ENCODE results near the gene CBFB.
"Not testable (repeated sequence)": the region's sequence is repeated elsewhere in the genome, so short reads cannot be mapped to it uniquely, and the experiment has no call there.

The CBFB gene

GRCh38 chr16:67116388-67117311 lies 87.7 kb downstream of the CBFB start:
- Histone ChIP-seq H3K27ac (ENCODE audit: low read depth in 2 of 2, low read length in 2 of 2) (no peak overlapping the region), H3K4me1 (ENCODE audit: control insufficient read depth in 2 of 2, insufficient read depth in 2 of 2, low read length in 2 of 2) (peaks cover 0 to 11% of the 10 kb centered on the region in 2 donors), H3K9ac (ENCODE audit: low read depth in 1 of 2, low read length in 2 of 2) (no peak overlapping the region), H3K9me3 (ENCODE audit: control insufficient read depth in 2 of 2, low read length in 2 of 2) (no peaks in the 10 kb centered on the region), H3K27me3 (ENCODE audit: control insufficient read depth in 2 of 2, insufficient read depth in 2 of 2, low read length in 2 of 2) (no peaks in the 10 kb centered on the region), H3K4me3 (ENCODE audit: low read length in 2 of 2) (no peak overlapping the region), H3K36me3 (ENCODE audit: control insufficient read depth in 2 of 2, insufficient read depth in 2 of 2, low read length in 2 of 2) (peaks cover 4 to 11% of the 10 kb centered on the region in 2 donors)

GRCh38 chr16:67117716-67118115 lies 88.8 kb downstream of the CBFB start:
- H3K36me3 ChIP-seq (ENCODE audit: control insufficient read depth in 2 of 2, insufficient read depth in 2 of 2, low read length in 2 of 2) = peaks cover 10 to 19% of the 10 kb centered on the region in 2 donors
- H3K9me3 ChIP-seq (ENCODE audit: control insufficient read depth in 2 of 2, low read length in 2 of 2) = no peaks in the 10 kb centered on the region
- H3K27me3 ChIP-seq (ENCODE audit: control insufficient read depth in 2 of 2, insufficient read depth in 2 of 2, low read length in 2 of 2) = no peaks in the 10 kb centered on the region
- no peak overlapping the region for H3K27ac ChIP-seq (ENCODE audit: low read depth in 2 of 2, low read length in 2 of 2)
- no peak overlapping the region for H3K9ac ChIP-seq (ENCODE audit: low read depth in 1 of 2, low read length in 2 of 2)
- peaks cover 0 to 5% of the 10 kb centered on the region in 2 donors for H3K4me1 ChIP-seq (ENCODE audit: control insufficient read depth in 2 of 2, insufficient read depth in 2 of 2, low read length in 2 of 2)
- H3K4me3 ChIP-seq (ENCODE audit: low read length in 2 of 2) = no peak overlapping the region

- Histone ChIP-seq H3K9ac (ENCODE audit: low read depth in 1 of 2, low read length in 2 of 2) (no peak overlapping the region), H3K9me3 (ENCODE audit: control insufficient read depth in 2 of 2, low read length in 2 of 2) (no peaks in the 10 kb centered on the region), H3K27me3 (ENCODE audit: control insufficient read depth in 2 of 2, insufficient read depth in 2 of 2, low read length in 2 of 2) (no peaks in the 10 kb centered on the region), H3K4me1 (ENCODE audit: control insufficient read depth in 2 of 2, insufficient read depth in 2 of 2, low read length in 2 of 2) (no peaks in the 10 kb centered on the region), H3K4me3 (ENCODE audit: low read length in 2 of 2) (no peak overlapping the region), H3K36me3 (ENCODE audit: control insufficient read depth in 2 of 2, insufficient read depth in 2 of 2, low read length in 2 of 2) (peaks cover 18 to 37% of the 10 kb centered on the region in 2 donors), H3K27ac (ENCODE audit: low read depth in 2 of 2, low read length in 2 of 2) (no peak overlapping the region)
These were observed 91.1 kb downstream of the CBFB start for GRCh38 chr16:67120025-67120424.

- not testable (repeated sequence) for H3K9ac ChIP-seq (ENCODE audit: low read depth in 1 of 2, low read length in 2 of 2); H3K4me3 ChIP-seq (ENCODE audit: low read length in 2 of 2); H3K27ac ChIP-seq (ENCODE audit: low read depth in 2 of 2, low read length in 2 of 2); H3K4me1 ChIP-seq (ENCODE audit: control insufficient read depth in 2 of 2, insufficient read depth in 2 of 2, low read length in 2 of 2); H3K27me3 ChIP-seq (ENCODE audit: control insufficient read depth in 2 of 2, insufficient read depth in 2 of 2, low read length in 2 of 2); H3K9me3 ChIP-seq (ENCODE audit: control insufficient read depth in 2 of 2, low read length in 2 of 2)
- peaks cover 24 to 48% of the 10 kb centered on the region in 2 donors for H3K36me3 ChIP-seq (ENCODE audit: control insufficient read depth in 2 of 2, insufficient read depth in 2 of 2, low read length in 2 of 2)
These were observed 93.8 kb downstream of the CBFB start for GRCh38 chr16:67122799-67123198.

GRCh38 chr16:67128417-67128816 lies 99.5 kb downstream of the CBFB start:
- Histone ChIP-seq H3K9me3 (ENCODE audit: control insufficient read depth in 2 of 2, low read length in 2 of 2) (no peaks in the 10 kb centered on the region), H3K4me3 (ENCODE audit: low read length in 2 of 2) (no peak overlapping the region), H3K36me3 (ENCODE audit: control insufficient read depth in 2 of 2, insufficient read depth in 2 of 2, low read length in 2 of 2) (peaks cover 30 to 54% of the 10 kb centered on the region in 2 donors), H3K27me3 (ENCODE audit: control insufficient read depth in 2 of 2, insufficient read depth in 2 of 2, low read length in 2 of 2) (no peaks in the 10 kb centered on the region), H3K4me1 (ENCODE audit: control insufficient read depth in 2 of 2, insufficient read depth in 2 of 2, low read length in 2 of 2) (no peaks in the 10 kb centered on the region), H3K9ac (ENCODE audit: low read depth in 1 of 2, low read length in 2 of 2) (no peak overlapping the region), H3K27ac (ENCODE audit: low read depth in 2 of 2, low read length in 2 of 2) (no peak overlapping the region)

- H3K27ac ChIP-seq (ENCODE audit: low read depth in 2 of 2, low read length in 2 of 2) = no peak overlapping the region
- peaks cover 29 to 50% of the 10 kb centered on the region in 2 donors for H3K36me3 ChIP-seq (ENCODE audit: control insufficient read depth in 2 of 2, insufficient read depth in 2 of 2, low read length in 2 of 2)
- H3K27me3 ChIP-seq (ENCODE audit: control insufficient read depth in 2 of 2, insufficient read depth in 2 of 2, low read length in 2 of 2) = no peaks in the 10 kb centered on the region
- no peak overlapping the region for H3K9ac ChIP-seq (ENCODE audit: low read depth in 1 of 2, low read length in 2 of 2)
- H3K9me3 ChIP-seq (ENCODE audit: control insufficient read depth in 2 of 2, low read length in 2 of 2) = no peaks in the 10 kb centered on the region
- no peaks in the 10 kb centered on the region for H3K4me1 ChIP-seq (ENCODE audit: control insufficient read depth in 2 of 2, insufficient read depth in 2 of 2, low read length in 2 of 2)
- no peak overlapping the region for H3K4me3 ChIP-seq (ENCODE audit: low read length in 2 of 2)
These were observed 99.9 kb downstream of the CBFB start for GRCh38 chr16:67128887-67129286.

- Histone ChIP-seq H3K4me3 (ENCODE audit: low read length in 2 of 2) (no peak overlapping the region), H3K27me3 (ENCODE audit: control insufficient read depth in 2 of 2, insufficient read depth in 2 of 2, low read length in 2 of 2) (no peaks in the 10 kb centered on the region), H3K9ac (ENCODE audit: low read depth in 1 of 2, low read length in 2 of 2) (no peak overlapping the region), H3K36me3 (ENCODE audit: control insufficient read depth in 2 of 2, insufficient read depth in 2 of 2, low read length in 2 of 2) (peaks cover 29 to 50% of the 10 kb centered on the region in 2 donors), H3K4me1 (ENCODE audit: control insufficient read depth in 2 of 2, insufficient read depth in 2 of 2, low read length in 2 of 2) (no peaks in the 10 kb centered on the region), H3K9me3 (ENCODE audit: control insufficient read depth in 2 of 2, low read length in 2 of 2) (no peaks in the 10 kb centered on the region), H3K27ac (ENCODE audit: low read depth in 2 of 2, low read length in 2 of 2) (no peak overlapping the region)
These were observed 100.5 kb downstream of the CBFB start for GRCh38 chr16:67129422-67129821.

- peaks cover 44 to 69% of the 10 kb centered on the region in 2 donors for H3K36me3 ChIP-seq (ENCODE audit: control insufficient read depth in 2 of 2, insufficient read depth in 2 of 2, low read length in 2 of 2)
- H3K4me3 ChIP-seq (ENCODE audit: low read length in 2 of 2) = no peak overlapping the region
- H3K4me1 ChIP-seq (ENCODE audit: control insufficient read depth in 2 of 2, insufficient read depth in 2 of 2, low read length in 2 of 2) = no peaks in the 10 kb centered on the region
- H3K27ac ChIP-seq (ENCODE audit: low read depth in 2 of 2, low read length in 2 of 2) = no peak overlapping the region
- H3K9me3 ChIP-seq (ENCODE audit: control insufficient read depth in 2 of 2, low read length in 2 of 2) = no peaks in the 10 kb centered on the region
- no peaks in the 10 kb centered on the region for H3K27me3 ChIP-seq (ENCODE audit: control insufficient read depth in 2 of 2, insufficient read depth in 2 of 2, low read length in 2 of 2)
- no peak overlapping the region for H3K9ac ChIP-seq (ENCODE audit: low read depth in 1 of 2, low read length in 2 of 2)
These were observed 108.7 kb downstream of the CBFB start for GRCh38 chr16:67137605-67138004.

GRCh38 chr16:67141391-67141790 lies 112.4 kb downstream of the CBFB start:
- peaks cover 57 to 77% of the 10 kb centered on the region in 2 donors for H3K36me3 ChIP-seq (ENCODE audit: control insufficient read depth in 2 of 2, insufficient read depth in 2 of 2, low read length in 2 of 2)
- no peaks in the 10 kb centered on the region for H3K9me3 ChIP-seq (ENCODE audit: control insufficient read depth in 2 of 2, low read length in 2 of 2)
- H3K27me3 ChIP-seq (ENCODE audit: control insufficient read depth in 2 of 2, insufficient read depth in 2 of 2, low read length in 2 of 2) = no peaks in the 10 kb centered on the region
- H3K4me1 ChIP-seq (ENCODE audit: control insufficient read depth in 2 of 2, insufficient read depth in 2 of 2, low read length in 2 of 2) = no peaks in the 10 kb centered on the region
- no peak overlapping the region for H3K9ac ChIP-seq (ENCODE audit: low read depth in 1 of 2, low read length in 2 of 2)
- H3K27ac ChIP-seq (ENCODE audit: low read depth in 2 of 2, low read length in 2 of 2) = no peak overlapping the region
- no peak overlapping the region for H3K4me3 ChIP-seq (ENCODE audit: low read length in 2 of 2)

- H3K4me3 ChIP-seq (ENCODE audit: low read length in 2 of 2) = no peak overlapping the region
- H3K4me1 ChIP-seq (ENCODE audit: control insufficient read depth in 2 of 2, insufficient read depth in 2 of 2, low read length in 2 of 2) = no peaks in the 10 kb centered on the region
- no peaks in the 10 kb centered on the region for H3K9me3 ChIP-seq (ENCODE audit: control insufficient read depth in 2 of 2, low read length in 2 of 2)
- peaks cover 67 to 82% of the 10 kb centered on the region in 2 donors for H3K36me3 ChIP-seq (ENCODE audit: control insufficient read depth in 2 of 2, insufficient read depth in 2 of 2, low read length in 2 of 2)
- no peak overlapping the region for H3K27ac ChIP-seq (ENCODE audit: low read depth in 2 of 2, low read length in 2 of 2)
- no peaks in the 10 kb centered on the region for H3K27me3 ChIP-seq (ENCODE audit: control insufficient read depth in 2 of 2, insufficient read depth in 2 of 2, low read length in 2 of 2)
- H3K9ac ChIP-seq (ENCODE audit: low read depth in 1 of 2, low read length in 2 of 2) = no peak overlapping the region
These were observed 113.4 kb downstream of the CBFB start for GRCh38 chr16:67142342-67142741.

Data from mucosa of rectum (tissue), 2 donors.